ENCODE measurements around the gene IBA57.

IBA57 gene

GRCh38 chr1:228145463-228146416 is 19.9 kb upstream of the IBA57 start:
- DNase-seq, result no peak

- no peak for DNase-seq
Observed at GRCh38 chr1:228146417-228147150, 19.0 kb upstream of the IBA57 start.

- no peak for DNase-seq
Observed at GRCh38 chr1:228147151-228147693, 18.4 kb upstream of the IBA57 start.

- DNase-seq, result no peak
Observed at GRCh38 chr1:228147768-228148167, 17.8 kb upstream of the IBA57 start.

- no peak for DNase-seq
Observed at GRCh38 chr1:228148196-228148861, 17.3 kb upstream of the IBA57 start.

GRCh38 chr1:228148935-228149405 is 16.6 kb upstream of the IBA57 start:
- DNase-seq, result no peak

GRCh38 chr1:228149406-228150119 is 16.0 kb upstream of the IBA57 start, which contains the start of gene GJC2:
Gene GJC2 (plus strand): TSS chr1:228149930. CDS start chr1:228157759, 7,829 bp downstream.
- no peak for DNase-seq

- no peak for DNase-seq
Observed at GRCh38 chr1:228150120-228150460, 15.5 kb upstream of the IBA57 start.

GRCh38 chr1:228150461-228151179 is 15.0 kb upstream of the IBA57 start:
- no peak for DNase-seq

- no peak for DNase-seq
Observed at GRCh38 chr1:228151180-228151925, 14.3 kb upstream of the IBA57 start.

GRCh38 chr1:228152097-228152917 is 13.3 kb upstream of the IBA57 start:
- DNase-seq, result no peak

GRCh38 chr1:228152918-228153258 is 12.7 kb upstream of the IBA57 start:
- no peak for DNase-seq

- DNase-seq, result no peak
Observed at GRCh38 chr1:228154021-228154669, 11.5 kb upstream of the IBA57 start.

GRCh38 chr1:228154670-228155571 is 10.7 kb upstream of the IBA57 start:
- DNase-seq, result no peak

GRCh38 chr1:228155596-228156514 is 9.7 kb upstream of the IBA57 start:
- DNase-seq, result no peak

- DNase-seq, result no peak
Observed at GRCh38 chr1:228156515-228156881, 9.1 kb upstream of the IBA57 start.

Data from NCI-H526 (cell line).